HCT116 (cell line): ENCODE data around the gene CALR. TPM values are rescaled to one million over a fixed set of nuclear protein-coding genes. Genes with fewer than 3 reads are reported as not detected.

Experiments used
- ATAC-seq: fragments of 200-7000 bp; cut with Tn5 transposase; 2 replicates; pipeline ENCODE4 v1.9.1; 2020; ENCODE audit warnings: mild to moderate bottlenecking, moderate library complexity
- BruUV-seq: library from RNA; stranded (reverse); fragments of 400-500 nt; replicated peaks from 2 replicates; lab custom pipeline; 2021; lab: Mats Ljungman, UMichigan
- CTCF ChIA-PET: fragments of 300-600 bp; sonication (Branson Sonifier 250); formaldehyde crosslinking; loops from one replicate; lab custom pipeline; 2021; ENCODE audit warnings: antibody characterized with exemption; lab: Charles Lee
- POLR2A ChIA-PET: fragments of 300-600, 350-600 bp; sonication (Branson Sonifier 250); formaldehyde crosslinking; loops from one replicate; lab custom pipeline; 2021; ENCODE audit warnings: antibody characterized with exemption; lab: Charles Lee
- RAD21 ChIA-PET, 2 experiments: fragments of 300-600 bp; sonication (Branson Sonifier 250); formaldehyde crosslinking; loops; one replicate each; lab custom pipeline; 2023; ENCODE audit warnings: low total read pairs in 2 of 2; ENCODE audit not compliant: uncharacterized antibody in 2 of 2, unreplicated experiment in 2 of 2, low non-redundant PET in 1 of 2; lab: Charles Lee
- DNase-seq: peaks from one replicate; pipeline ENCODE4 v3.0.0-alpha.2; 2010; ENCODE audit warnings: low read depth, low spot score
- H2AFZ ChIP-seq: fragments of 200-600 bp; shearing (Covaris generic), sonication (generic); 2 replicates; pipeline ENCODE4 v1.6.1; 2017; ENCODE audit warnings: low read depth, mixed run types, mixed read lengths, antibody characterized with exemption, low read length; ENCODE audit not compliant: poor library complexity, severe bottlenecking
- H3K27ac ChIP-seq: 2 replicates; pipeline ENCODE4 v1.5.1; 2012; ENCODE audit warnings: low read depth, low read length
- H3K27me3 ChIP-seq: fragments of 200-600 bp; sonication (generic); 2 replicates; pipeline ENCODE4 v1.6.1; 2016; ENCODE audit warnings: mixed run types, low read length, mixed read lengths; ENCODE audit not compliant: insufficient read depth
- H3K36me3 ChIP-seq, 2 experiments: fragments of 200-500 bp in 1 of 2; fragments of 200-600 bp in 1 of 2; sonication (Bioruptor generic) in 1 of 2; sonication (generic) in 1 of 2; 2 replicates each; pipeline versions ENCODE4 v1.5.1 to v1.6.1; 2014 to 2016; ENCODE audit warnings: low read length in 2 of 2, inconsistent platforms in 1 of 2, mixed read lengths in 1 of 2, mixed run types in 1 of 2; ENCODE audit not compliant: insufficient read depth in 2 of 2, control insufficient read depth in 1 of 2
- H3K4me1 ChIP-seq, 2 experiments: fragments of 200-600 bp in 1 of 2; sonication (generic) in 1 of 2; 2 replicates each; pipeline versions ENCODE4 v1.5.1 to v1.6.1; 2012 to 2017; ENCODE audit warnings: low read length in 2 of 2, inconsistent platforms in 1 of 2, mild to moderate bottlenecking in 1 of 2, mixed read lengths in 1 of 2, mixed run types in 1 of 2, moderate library complexity in 1 of 2; ENCODE audit not compliant: insufficient read depth in 2 of 2, control insufficient read depth in 1 of 2
- H3K4me2 ChIP-seq: fragments of 200-600 bp; sonication (generic); 2 replicates; pipeline ENCODE4 v1.6.1; 2017; ENCODE audit warnings: mixed run types, low read length, mixed read lengths
- H3K4me3 ChIP-seq, 2 experiments: fragments of 200-600 bp in 1 of 2; sonication (generic) in 1 of 2; replicated peaks in 1 of 2; 2 replicates each; pipeline ENCODE4 v1.5.1; 2011 to 2016; ENCODE audit warnings: low read length in 2 of 2, control low read depth in 1 of 2, low read depth in 1 of 2, mild to moderate bottlenecking in 1 of 2, mixed read lengths in 1 of 2, mixed run types in 1 of 2
- H3K79me2 ChIP-seq: fragments of 200-600 bp; sonication (generic); 2 replicates; pipeline ENCODE4 v1.6.1; 2017; ENCODE audit warnings: mild to moderate bottlenecking, mixed run types, low read length, moderate library complexity, mixed read lengths; ENCODE audit not compliant: insufficient read depth
- H3K9ac ChIP-seq: fragments of 200-600 bp; sonication (generic); 2 replicates; pipeline ENCODE4 v1.6.1; 2016; ENCODE audit warnings: low read length, mixed read lengths
- H3K9me2 ChIP-seq: fragments of 200-600 bp; sonication (generic), shearing (Covaris generic); 2 replicates; pipeline ENCODE4 v1.6.1; 2017; ENCODE audit warnings: mixed run types, mild to moderate bottlenecking, moderate library complexity; ENCODE audit not compliant: insufficient read depth
- H3K9me3 ChIP-seq, 2 experiments: fragments of 200-500 bp in 1 of 2; fragments of 200-600 bp in 1 of 2; sonication (Bioruptor generic) in 1 of 2; sonication (generic) in 1 of 2; 2 replicates each; pipeline ENCODE4 v1.6.1; 2014 to 2017; ENCODE audit warnings: low read length in 2 of 2, mixed read lengths in 2 of 2, inconsistent platforms in 1 of 2, low read depth in 1 of 2, mild to moderate bottlenecking in 1 of 2, mixed run types in 1 of 2, moderate library complexity in 1 of 2; ENCODE audit not compliant: control insufficient read depth in 1 of 2, insufficient read depth in 1 of 2
- H4K20me1 ChIP-seq: fragments of 200-600 bp; sonication (generic), shearing (Covaris generic); 2 replicates; pipeline ENCODE4 v1.6.1; 2017; ENCODE audit warnings: mixed run types, mild to moderate bottlenecking, moderate library complexity; ENCODE audit not compliant: insufficient read depth
- ATF3 ChIP-seq: IDR thresholded peaks from 2 replicates; pipeline ENCODE4 v1.6.1; 2012
- CEBPB ChIP-seq: IDR thresholded peaks from 2 replicates; pipeline ENCODE4 v1.6.1; 2012; ENCODE audit warnings: low read depth
- EGR1 ChIP-seq: IDR thresholded peaks from 2 replicates; pipeline ENCODE4 v1.6.1; 2012; ENCODE audit warnings: low read depth
- ELF1 ChIP-seq: IDR thresholded peaks from 2 replicates; pipeline ENCODE4 v1.6.1; 2012; ENCODE audit warnings: low read depth, borderline replicate concordance
- EZH2phosphoT487 ChIP-seq: fragments of 200-600 bp; IDR thresholded peaks from 2 replicates; pipeline ENCODE4 v1.6.1; 2018; ENCODE audit warnings: antibody characterized with exemption, borderline replicate concordance
- FOSL1 ChIP-seq: IDR thresholded peaks from 2 replicates; pipeline ENCODE4 v1.6.1; 2012; ENCODE audit warnings: low read depth
- JUND ChIP-seq: IDR thresholded peaks from 2 replicates; pipeline ENCODE4 v1.6.1; 2012
- POLR2A ChIP-seq: IDR thresholded peaks from 2 replicates; pipeline ENCODE4 v1.7.0; 2011; ENCODE audit warnings: borderline replicate concordance; ENCODE audit not compliant: insufficient read depth, insufficient read length; ENCODE audit errors: extremely low read depth
- SIN3A ChIP-seq: IDR thresholded peaks from 2 replicates; pipeline ENCODE4 v1.6.1; 2012; ENCODE audit warnings: low read depth
- SP1 ChIP-seq: IDR thresholded peaks from 2 replicates; pipeline ENCODE4 v1.6.1; 2012; ENCODE audit warnings: low read depth
- SRF ChIP-seq: IDR thresholded peaks from 2 replicates; pipeline ENCODE4 v1.6.1; 2012; ENCODE audit warnings: low read depth
- TCF7L2 ChIP-seq: IDR thresholded peaks from 2 replicates; pipeline ENCODE4 v1.7.0; 2011; ENCODE audit warnings: borderline replicate concordance, inconsistent platforms; ENCODE audit not compliant: insufficient read depth, insufficient read length; ENCODE audit errors: extremely low read depth
- YY1 ChIP-seq: IDR thresholded peaks from 2 replicates; pipeline ENCODE4 v1.6.1; 2011; ENCODE audit warnings: low read length, low read depth, moderate library complexity, mild to moderate bottlenecking; ENCODE audit not compliant: insufficient replicate concordance; ENCODE audit errors: extremely low read depth
- ZBTB33 ChIP-seq: IDR thresholded peaks from 2 replicates; pipeline ENCODE4 v1.6.1; 2011; ENCODE audit warnings: mild to moderate bottlenecking, low read length, moderate library complexity; ENCODE audit not compliant: insufficient replicate concordance; ENCODE audit errors: extremely low read depth
- ZFX ChIP-seq: fragments of 450-650 bp; IDR thresholded peaks from 2 replicates; pipeline ENCODE4 v1.6.1; 2017
- ZNF274 ChIP-seq: fragments of 200-500 bp; sonication (Bioruptor generic); IDR thresholded peaks from 2 replicates; pipeline ENCODE4 v1.6.1; 2014; ENCODE audit warnings: mild to moderate bottlenecking, low read depth, low read length, inconsistent platforms
- intact Hi-C: fragments of 100-400 bp; cut with micrococcal nuclease; formaldehyde crosslinking; loops from 2 replicates; pipeline ENCODE4 v1.10.0; 2022
- total RNA-seq: library from RNA; stranded (reverse); gene quantifications from one replicate; pipeline ENCODE4 v1.2.1, GENCODE V29; 2021; ENCODE audit not compliant: unreplicated experiment
- TF ChIP-seq, protein P1 (sequence below), 3 experiments: fragments of 200-600 bp in 1 of 3; sonication (generic) in 1 of 3; IDR thresholded peaks in 2 of 3; conservative IDR thresholded peaks in 1 of 3; 2 replicates each; pipeline ENCODE4 v1.5.1; 2012 to 2017; ENCODE audit warnings: low read depth in 2 of 3, low read length in 2 of 3, antibody characterized with exemption in 1 of 3, borderline replicate concordance in 1 of 3, control low read depth in 1 of 3, mild to moderate bottlenecking in 1 of 3, mixed read lengths in 1 of 3, mixed run types in 1 of 3, moderate library complexity in 1 of 3; ENCODE audit not compliant: insufficient read depth in 1 of 3
- TF ChIP-seq, protein P2 (sequence below): IDR thresholded peaks from 2 replicates; pipeline ENCODE4 v1.6.1; 2012; ENCODE audit warnings: low read depth

CALR gene
- total RNA-seq, 1 experiment from 2014 or later: 739 TPM

- BruUV-seq: no TSS peak
- Histone ChIP-seq H3K27me3 (no peaks in the 10 kb centered on the region), H3K9me3 (no peaks in the 10 kb centered on the region), H3K4me1 (peaks cover 8 to 17% of the 10 kb centered on the region in 2 experiments; a peak in 3 of 4 replicates), H3K4me3 (peak within 1 kb of the TSS; percentile 80 to 95), H3K36me3 (peaks cover 2 to 5% of the 10 kb centered on the region in 2 experiments; a peak in 2 of 4 replicates), H3K9me2 (no peaks in the 10 kb centered on the region), H3K9ac (peak within 1 kb of the TSS; percentile 74), H3K79me2 (peaks cover 9% of the 10 kb centered on the region; the same call in 1 of the 2 replicates), H2AFZ (no peak within 1 kb of the TSS), H3K4me2 (peak within 1 kb of the TSS; percentile 89), H4K20me1 (no peaks in the 10 kb centered on the region), H3K27ac (peak within 1 kb of the TSS; percentile 31; the same call in 1 of the 2 replicates)
- peak; percentile 98 for DNase-seq
- RAD21 ChIA-PET: interaction anchor here in 1 of 2 experiments (0.9 kb wide), 1 partner anchor 21 kb away, joined by 5 read pairs; no protein-coding TSS in a partner anchor
- intact Hi-C loops: loop anchor here (2.0 kb wide), 1 partner anchor 48 kb away; the partner anchor contains the start of gene CALR
- ATAC-seq: peak; percentile 95
- POLR2A ChIA-PET: interaction anchor here (0.9 to 1.7 kb wide), 6 partner anchors 8 to 49 kb away, joined by 3 to 14 read pairs (median 4); partner anchors contain the start of gene DNASE2
- CTCF ChIA-PET: interaction anchor here (1.0 to 1.1 kb wide), 5 partner anchors 8 to 133 kb away, joined by 3 to 6 read pairs (median 4); no protein-coding TSS in a partner anchor
- no peak; the same call in 1 of the 2 replicates for TF ChIP-seq ELF1
- no peak for TF ChIP-seq YY1
- no peak for TF ChIP-seq FOSL1
- peak; percentile 100 for TF ChIP-seq SP1
- TF ChIP-seq, protein P1, sequence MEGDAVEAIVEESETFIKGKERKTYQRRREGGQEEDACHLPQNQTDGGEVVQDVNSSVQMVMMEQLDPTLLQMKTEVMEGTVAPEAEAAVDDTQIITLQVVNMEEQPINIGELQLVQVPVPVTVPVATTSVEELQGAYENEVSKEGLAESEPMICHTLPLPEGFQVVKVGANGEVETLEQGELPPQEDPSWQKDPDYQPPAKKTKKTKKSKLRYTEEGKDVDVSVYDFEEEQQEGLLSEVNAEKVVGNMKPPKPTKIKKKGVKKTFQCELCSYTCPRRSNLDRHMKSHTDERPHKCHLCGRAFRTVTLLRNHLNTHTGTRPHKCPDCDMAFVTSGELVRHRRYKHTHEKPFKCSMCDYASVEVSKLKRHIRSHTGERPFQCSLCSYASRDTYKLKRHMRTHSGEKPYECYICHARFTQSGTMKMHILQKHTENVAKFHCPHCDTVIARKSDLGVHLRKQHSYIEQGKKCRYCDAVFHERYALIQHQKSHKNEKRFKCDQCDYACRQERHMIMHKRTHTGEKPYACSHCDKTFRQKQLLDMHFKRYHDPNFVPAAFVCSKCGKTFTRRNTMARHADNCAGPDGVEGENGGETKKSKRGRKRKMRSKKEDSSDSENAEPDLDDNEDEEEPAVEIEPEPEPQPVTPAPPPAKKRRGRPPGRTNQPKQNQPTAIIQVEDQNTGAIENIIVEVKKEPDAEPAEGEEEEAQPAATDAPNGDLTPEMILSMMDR (IDR thresholded peaks at IDR 0.05 in 2 of 3, conservative IDR thresholded peaks at IDR 0.05 in 1 of 3; ENCODE audit: borderline replicate concordance in 1 of 3, insufficient read depth in 1 of 3, low read depth in 2 of 3, low read length in 2 of 3): no peak
- TF ChIP-seq POLR2A: no peak
- TF ChIP-seq TCF7L2: no peak
- TF ChIP-seq ATF3: no peak
- TF ChIP-seq ZFX: peak; percentile 28; the same call in 1 of the 2 replicates
- TF ChIP-seq ZNF274: no peak
- TF ChIP-seq ZBTB33: no peak
- TF ChIP-seq, protein P2, sequence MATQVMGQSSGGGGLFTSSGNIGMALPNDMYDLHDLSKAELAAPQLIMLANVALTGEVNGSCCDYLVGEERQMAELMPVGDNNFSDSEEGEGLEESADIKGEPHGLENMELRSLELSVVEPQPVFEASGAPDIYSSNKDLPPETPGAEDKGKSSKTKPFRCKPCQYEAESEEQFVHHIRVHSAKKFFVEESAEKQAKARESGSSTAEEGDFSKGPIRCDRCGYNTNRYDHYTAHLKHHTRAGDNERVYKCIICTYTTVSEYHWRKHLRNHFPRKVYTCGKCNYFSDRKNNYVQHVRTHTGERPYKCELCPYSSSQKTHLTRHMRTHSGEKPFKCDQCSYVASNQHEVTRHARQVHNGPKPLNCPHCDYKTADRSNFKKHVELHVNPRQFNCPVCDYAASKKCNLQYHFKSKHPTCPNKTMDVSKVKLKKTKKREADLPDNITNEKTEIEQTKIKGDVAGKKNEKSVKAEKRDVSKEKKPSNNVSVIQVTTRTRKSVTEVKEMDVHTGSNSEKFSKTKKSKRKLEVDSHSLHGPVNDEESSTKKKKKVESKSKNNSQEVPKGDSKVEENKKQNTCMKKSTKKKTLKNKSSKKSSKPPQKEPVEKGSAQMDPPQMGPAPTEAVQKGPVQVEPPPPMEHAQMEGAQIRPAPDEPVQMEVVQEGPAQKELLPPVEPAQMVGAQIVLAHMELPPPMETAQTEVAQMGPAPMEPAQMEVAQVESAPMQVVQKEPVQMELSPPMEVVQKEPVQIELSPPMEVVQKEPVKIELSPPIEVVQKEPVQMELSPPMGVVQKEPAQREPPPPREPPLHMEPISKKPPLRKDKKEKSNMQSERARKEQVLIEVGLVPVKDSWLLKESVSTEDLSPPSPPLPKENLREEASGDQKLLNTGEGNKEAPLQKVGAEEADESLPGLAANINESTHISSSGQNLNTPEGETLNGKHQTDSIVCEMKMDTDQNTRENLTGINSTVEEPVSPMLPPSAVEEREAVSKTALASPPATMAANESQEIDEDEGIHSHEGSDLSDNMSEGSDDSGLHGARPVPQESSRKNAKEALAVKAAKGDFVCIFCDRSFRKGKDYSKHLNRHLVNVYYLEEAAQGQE: no peak
- TF ChIP-seq EZH2phosphoT487: no peak
- TF ChIP-seq SIN3A: peak; percentile 98
- peak; percentile 24; the same call in 1 of the 2 replicates for TF ChIP-seq EGR1
- peak; percentile 75 for TF ChIP-seq SRF
- no peak for TF ChIP-seq CEBPB
- no peak for TF ChIP-seq JUND
Measured at GRCh38 chr19:12890787-12891552, 47.4 kb upstream of the CALR start, which contains the start of gene GCDH. GCDH (plus strand) TSS chr19:12891160; CDS start chr19:12891305, 145 bp downstream.
